Renal cortex interstitium (tissue), 11 donors: ENCODE results near the gene TCF25. TPM values are rescaled to one million over a fixed set of nuclear protein-coding genes. Genes with fewer than 3 reads are reported as not detected.
"Not testable (repeated sequence)": the region's sequence is repeated elsewhere in the genome, so short reads cannot be mapped to it uniquely, and the experiment has no call there.

Source experiments
- DNase-seq, 11 donors: peaks; one replicate each; pipeline ENCODE4 v3.0.0-alpha.2; 2013; ENCODE audit warnings: low read depth in 9 of 11, low spot score in 4 of 11; ENCODE audit errors: extremely low read depth in 1 of 11
- polyA plus RNA-seq, 3 donors: library from polyadenylated mRNA; unstranded; fragments of 120-200 nt; gene quantifications; one replicate each; pipeline ENCODE4 v1.2.1, GENCODE V29; 2013; ENCODE audit not compliant: insufficient read length in 3 of 3

TCF25 gene
- polyA plus RNA-seq, 3 donors, result 131 to 182 (median 148) TPM

DNA sequence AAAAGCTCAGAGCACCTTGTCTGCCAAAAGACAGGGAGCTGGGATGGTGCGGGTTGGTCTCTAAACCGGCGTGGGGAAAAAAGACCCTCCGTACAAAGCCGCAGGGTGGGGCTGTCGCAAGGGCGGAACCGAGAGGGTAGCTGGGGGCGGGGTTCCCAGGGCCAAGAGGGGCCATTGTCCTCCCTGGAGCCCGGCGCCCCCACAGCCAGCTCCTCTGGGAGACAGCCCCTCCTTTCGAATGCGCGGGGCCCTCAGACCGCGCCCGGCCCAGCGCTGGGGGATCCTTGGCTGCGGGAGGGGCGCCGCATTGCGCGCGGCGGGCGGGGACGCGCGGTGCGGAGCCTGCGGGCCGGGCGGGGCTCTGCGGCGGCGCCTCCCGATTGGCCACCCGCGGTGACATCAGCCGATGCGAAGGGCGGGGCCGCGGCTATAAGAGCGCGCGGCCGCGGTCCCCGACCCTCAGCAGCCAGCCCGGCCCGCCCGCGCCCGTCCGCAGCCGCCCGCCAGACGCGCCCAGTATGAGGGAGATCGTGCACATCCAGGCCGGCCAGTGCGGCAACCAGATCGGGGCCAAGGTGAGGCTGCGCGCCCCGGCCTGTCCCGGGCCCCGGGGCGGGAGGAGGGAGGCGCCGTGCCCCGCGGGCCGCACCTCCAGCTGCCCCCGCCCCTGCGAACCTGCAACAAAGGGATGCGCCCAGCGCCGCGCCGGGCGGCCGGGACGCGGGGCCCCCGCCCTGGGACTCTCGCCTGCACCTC, 49.7 kb downstream of the TCF25 start, which contains the start of gene TUBB3:
Gene TUBB3, plus strand, starts transcription at position 459 of the 756 bp plus-strand sequence. Its CDS starts 60 bp downstream, at position 519.
- DNase-seq, result no peak

DNA sequence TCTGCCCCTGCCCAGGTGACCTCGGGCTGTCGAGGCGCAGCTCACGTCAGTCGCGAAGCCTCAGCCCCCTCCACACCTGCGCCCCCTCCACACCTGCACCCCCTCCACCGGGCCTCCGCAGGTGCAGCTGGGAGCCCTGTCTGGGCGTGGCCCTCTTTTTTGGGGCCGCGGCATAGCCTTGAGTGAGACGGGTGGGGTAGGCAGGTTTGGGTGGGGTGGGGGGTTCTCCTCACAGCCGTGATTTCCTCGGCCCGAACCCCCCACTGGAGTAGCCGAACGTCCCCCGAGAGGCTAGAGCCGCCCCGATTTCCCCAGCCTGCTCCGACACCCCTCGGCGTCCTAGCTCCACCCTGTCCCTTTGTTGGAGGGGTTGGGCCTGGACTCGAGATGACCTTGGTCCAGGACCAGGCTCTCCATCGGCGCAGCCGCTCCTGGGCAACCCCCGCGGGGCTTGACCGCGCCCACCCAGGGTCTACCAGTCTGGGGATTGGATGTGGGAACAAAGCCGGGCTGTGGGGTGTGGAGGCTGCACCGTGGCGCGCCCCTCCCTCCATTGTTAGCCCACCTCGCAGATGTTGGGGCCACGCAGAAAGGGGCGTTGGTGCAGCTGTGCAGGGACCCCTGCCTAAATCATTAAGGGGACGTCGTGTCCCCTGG, 50.4 kb downstream of the TCF25 start:
- DNase-seq, result no peak

DNA sequence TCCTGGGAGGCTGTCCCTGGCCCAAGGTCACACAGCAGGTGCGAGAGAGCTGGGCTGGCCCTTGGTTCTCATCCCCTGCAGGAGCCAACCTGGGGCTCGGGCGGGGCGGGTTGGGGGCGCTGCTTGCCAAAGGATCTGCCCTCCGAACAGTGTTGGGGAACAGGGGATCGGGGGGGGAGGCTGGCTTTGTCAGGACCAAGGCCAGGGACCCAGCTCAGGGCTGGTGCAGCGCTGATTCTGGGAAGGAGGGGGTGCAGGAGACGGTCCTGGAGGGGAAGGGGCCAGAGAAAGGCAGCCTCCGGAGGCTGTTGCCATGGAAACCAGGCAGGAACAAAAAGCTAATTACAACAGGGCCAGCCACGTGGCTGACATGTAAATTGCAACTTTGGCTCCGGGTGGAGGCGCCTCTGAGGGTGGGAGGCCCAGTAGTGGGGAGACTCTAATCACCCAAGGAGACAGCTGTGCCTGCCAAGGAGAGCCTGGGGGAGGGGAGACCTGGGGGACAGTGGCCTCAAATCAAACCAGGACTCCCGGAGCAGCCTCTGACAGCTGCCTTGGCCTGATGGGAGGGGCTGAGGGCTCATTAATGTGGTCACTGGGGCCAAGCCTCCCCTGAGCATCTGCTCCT, 51.0 kb downstream of the TCF25 start:
- no peak for DNase-seq

DNA sequence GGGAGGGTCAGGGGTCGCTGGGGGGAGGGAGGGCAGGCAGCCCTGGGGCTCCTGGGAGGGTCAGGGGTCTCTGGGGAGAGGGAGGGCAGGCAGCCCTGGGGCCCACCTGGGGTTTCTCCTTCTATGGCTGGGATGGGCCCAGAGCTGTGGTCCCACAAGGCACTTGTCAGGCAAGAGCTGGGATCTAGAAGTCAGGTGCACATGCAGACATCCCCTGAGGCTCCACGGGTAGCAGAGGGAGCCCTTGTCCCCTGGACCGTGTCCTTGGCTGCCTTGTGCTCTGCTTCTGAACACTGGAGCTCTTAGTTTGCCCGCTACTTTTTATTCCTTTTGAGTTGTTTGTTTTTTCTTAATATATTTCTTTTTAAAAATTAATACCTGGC, 51.5 kb downstream of the TCF25 start:
- DNase-seq, result no peak

DNA sequence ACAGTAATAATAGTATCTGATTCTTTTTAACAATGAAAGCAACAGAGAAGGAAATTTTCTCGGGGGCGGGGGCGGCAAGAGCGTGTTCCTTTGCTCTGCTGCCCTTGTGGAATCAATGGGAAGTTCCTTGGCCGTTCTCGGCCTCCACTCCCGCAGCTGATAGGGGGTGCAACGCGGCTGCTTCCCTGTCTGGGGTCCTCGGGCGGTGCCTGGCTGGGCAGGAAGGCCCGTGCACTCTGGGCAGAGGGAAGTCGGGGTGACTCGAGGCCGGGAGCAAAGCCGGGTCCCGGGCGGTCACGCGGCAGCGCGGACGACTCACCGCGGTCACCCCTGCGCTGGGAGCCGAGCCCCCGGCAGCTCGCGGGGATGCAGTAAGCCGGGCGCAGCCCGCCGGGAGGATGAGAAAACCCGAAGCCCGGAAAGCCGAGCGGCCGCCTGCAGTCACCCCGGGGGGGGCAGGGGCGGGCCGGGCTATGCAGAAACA, 52.2 kb downstream of the TCF25 start:
- no peak for DNase-seq

DNA sequence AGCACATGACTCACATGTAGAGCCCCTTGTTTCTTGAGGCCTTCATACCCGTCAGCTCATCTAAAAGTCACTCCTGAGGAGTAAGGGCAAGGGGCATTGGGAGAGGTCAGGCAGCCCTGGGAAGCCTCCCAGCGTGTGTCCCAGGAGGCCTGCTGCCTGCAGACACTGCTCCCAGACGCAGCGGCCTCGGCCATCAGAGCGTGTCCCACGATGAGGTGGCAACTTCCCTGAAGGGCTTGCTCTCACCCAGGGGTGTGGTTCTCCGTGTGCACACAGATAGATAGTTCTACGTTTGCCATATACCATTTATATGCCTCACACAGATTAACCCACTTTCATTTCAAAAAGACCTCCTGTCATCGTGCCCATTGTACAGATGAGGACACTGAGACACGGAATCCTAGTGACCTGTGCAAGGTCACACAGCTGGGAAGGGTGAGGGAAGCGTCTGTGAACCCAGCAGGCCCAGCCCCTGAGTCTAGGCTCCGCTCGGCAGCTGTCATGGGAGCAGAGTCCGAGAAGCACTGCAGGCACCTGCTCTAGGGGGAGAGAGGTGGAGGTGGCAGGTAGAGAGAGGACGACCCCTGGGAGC, 58.0 kb downstream of the TCF25 start:
- no peak for DNase-seq

- DNase-seq, result no peak
Observed at GRCh38 chr16:89931964-89932363, 58.6 kb downstream of the TCF25 start.

DNA sequence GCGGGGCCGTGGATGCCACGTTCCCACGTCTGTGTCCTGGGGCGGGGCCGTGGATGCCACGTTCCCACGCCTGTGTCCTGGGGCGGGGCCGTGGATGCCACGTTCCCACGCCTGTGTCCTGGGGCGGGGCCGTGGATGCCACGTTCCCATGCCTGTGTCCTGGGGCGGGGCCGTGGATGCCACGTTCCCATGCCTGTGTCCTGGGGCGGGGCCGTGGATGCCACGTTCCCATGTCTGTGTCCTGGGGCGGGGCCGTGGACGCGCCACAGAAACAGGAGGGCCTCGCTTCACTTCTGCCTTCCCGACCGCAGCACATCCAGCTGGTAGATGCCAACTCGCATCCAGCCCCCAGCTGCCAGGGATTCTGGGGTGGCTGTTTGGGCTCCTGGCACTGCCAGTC, 60.6 kb downstream of the TCF25 start:
- not testable (repeated sequence) for DNase-seq

GRCh38 chr16:89934611-89935553, 61.5 kb downstream of the TCF25 start:
- no peak for DNase-seq

- not testable (repeated sequence) for DNase-seq
Observed at GRCh38 chr16:89935620-89936019, 62.2 kb downstream of the TCF25 start.

GRCh38 chr16:89936034-89936433, 62.6 kb downstream of the TCF25 start:
- no peak for DNase-seq

DNA sequence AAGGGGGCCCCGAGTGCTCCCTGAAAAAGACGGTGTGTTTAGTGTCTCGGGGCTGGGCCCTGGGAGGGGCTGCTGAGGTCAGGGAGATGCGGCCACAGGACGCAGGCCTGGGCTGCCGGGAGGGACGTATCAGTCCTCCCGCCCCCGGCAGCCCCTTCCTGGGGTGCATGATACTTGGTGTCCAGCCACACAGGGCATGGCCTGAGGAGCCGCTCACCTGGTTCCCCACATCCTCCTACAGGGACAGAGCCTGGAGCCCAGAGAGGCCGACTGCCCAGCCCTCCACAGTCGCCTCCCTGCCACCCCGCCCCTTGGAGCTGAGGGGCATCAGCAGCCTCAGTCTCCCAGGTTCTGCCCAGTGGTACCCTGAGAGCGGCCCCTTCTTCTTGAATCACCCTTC, 63.1 kb downstream of the TCF25 start:
- DNase-seq, result no peak

GRCh38 chr16:89936981-89937380, 63.6 kb downstream of the TCF25 start:
- DNase-seq, result no peak

GRCh38 chr16:89938175-89938885, 64.9 kb downstream of the TCF25 start:
- DNase-seq, result no peak

- DNase-seq, result no peak
Observed at GRCh38 chr16:89944773-89945172, 71.4 kb downstream of the TCF25 start.

DNA sequence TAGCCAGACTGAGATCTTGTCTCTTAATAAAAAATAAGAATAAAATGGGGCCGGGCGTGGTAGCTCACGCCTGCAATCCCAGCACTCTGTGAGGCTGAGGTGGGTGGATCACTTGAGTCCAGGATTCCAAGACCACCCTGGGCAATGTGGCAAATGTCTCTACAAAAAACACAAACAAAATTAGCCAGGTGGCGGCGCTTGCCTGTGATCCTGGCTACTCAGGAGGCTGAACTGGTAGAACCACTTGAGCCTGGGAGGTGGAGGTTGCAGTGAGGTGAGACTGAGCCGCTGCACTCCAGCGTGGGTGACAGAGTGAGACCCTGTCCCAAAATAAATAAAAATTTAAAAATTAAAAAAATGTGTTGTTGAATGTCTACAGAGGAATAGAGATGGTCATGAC, 72.3 kb downstream of the TCF25 start:
- no peak for DNase-seq

GRCh38 chr16:89946515-89946914, 73.1 kb downstream of the TCF25 start:
- DNase-seq, result no peak

DNA sequence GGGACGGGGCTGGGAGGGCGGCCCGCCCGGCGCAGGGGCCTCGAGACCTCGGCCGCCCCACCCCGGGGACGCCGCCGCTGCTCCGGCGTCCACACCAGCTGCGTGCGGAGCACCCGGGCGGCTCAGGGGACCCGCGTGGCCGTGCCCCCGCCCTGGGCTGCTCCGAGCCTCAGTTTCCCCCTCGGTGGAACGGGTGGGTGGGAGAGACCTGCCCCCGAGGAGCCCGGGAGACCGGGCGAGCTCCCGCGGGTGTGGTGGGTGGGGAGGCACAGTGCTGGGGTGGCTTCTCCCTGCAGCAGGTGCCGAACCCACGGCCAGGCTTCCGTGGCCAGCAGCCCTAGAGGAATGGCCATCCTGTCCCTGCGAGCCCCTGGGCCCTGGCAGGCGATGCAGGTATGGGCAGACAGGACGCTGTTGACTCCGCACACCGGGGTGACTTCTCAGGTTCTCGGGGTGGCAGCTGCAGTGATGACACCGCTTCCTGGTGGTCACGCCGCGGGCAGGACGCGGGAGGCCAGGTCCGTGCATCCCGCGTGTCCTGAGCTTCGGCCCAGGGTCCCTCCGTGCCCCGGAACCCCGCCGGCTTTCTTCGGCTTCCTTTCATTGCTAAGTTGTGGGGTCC, 75.8 kb downstream of the TCF25 start:
- DNase-seq, result no peak
